CD4-positive, alpha-beta memory T cell (primary cell): ENCODE results near the gene PREX1. TPM values are rescaled to one million over a fixed set of nuclear protein-coding genes. Genes with fewer than 3 reads are reported as not detected.

ENCODE experiments used
- CTCF ChIA-PET: fragments of 350-600 bp; sonication (Branson Sonifier 250); formaldehyde crosslinking; loops from one replicate; lab custom pipeline; 2021; ENCODE audit warnings: inconsistent platforms; ENCODE audit not compliant: partially characterized antibody; lab: Charles Lee
- POLR2A ChIA-PET: fragments of 350-600 bp; sonication (Branson Sonifier 250); formaldehyde crosslinking; loops from one replicate; lab custom pipeline; 2021; ENCODE audit not compliant: partially characterized antibody; lab: Charles Lee
- DNase-seq, 5 donors: peaks; one replicate each; pipeline versions ENCODE4 v3.0.0 to v3.0.0-alpha.2; 2020 to 2022; ENCODE audit warnings: mixed read lengths in 1 of 5
- H3K27ac ChIP-seq: one replicate; pipeline ENCODE4 v1.7.0; 2013; ENCODE audit warnings: low read depth, low read length
- H3K27me3 ChIP-seq: 2 replicates; pipeline ENCODE4 v1.7.0; 2013; ENCODE audit warnings: mild to moderate bottlenecking, low read length, moderate library complexity; ENCODE audit not compliant: insufficient read depth
- H3K36me3 ChIP-seq: 2 replicates; pipeline ENCODE4 v1.7.0; 2013; ENCODE audit warnings: mild to moderate bottlenecking, low read length, moderate library complexity; ENCODE audit not compliant: insufficient read depth
- H3K4me1 ChIP-seq: 2 replicates; pipeline ENCODE4 v1.7.0; 2013; ENCODE audit warnings: mild to moderate bottlenecking, low read length, moderate library complexity; ENCODE audit not compliant: insufficient read depth
- H3K4me3 ChIP-seq, 2 donors: one replicate each; pipeline ENCODE4 v1.7.0; 2013; ENCODE audit warnings: low read length in 2 of 2, mild to moderate bottlenecking in 1 of 2
- H3K9me3 ChIP-seq, 2 donors: one replicate each; pipeline ENCODE4 v1.7.0; 2013; ENCODE audit warnings: low read length in 2 of 2, control low read depth in 1 of 2; ENCODE audit not compliant: control insufficient read depth in 1 of 2
- H3K27ac Mint-ChIP-seq, 7 donors: one replicate each; pipeline ENCODE4 v1.8.0; 2020 to 2021; ENCODE audit warnings: mixed read lengths in 7 of 7, mild to moderate bottlenecking in 6 of 7, inconsistent platforms in 3 of 7, moderate library complexity in 3 of 7
- H3K27me3 Mint-ChIP-seq, 2 donors: one replicate each; pipeline ENCODE4 v1.8.0; 2020 to 2021; ENCODE audit warnings: mixed read lengths in 2 of 2
- H3K36me3 Mint-ChIP-seq, 2 donors: one replicate each; pipeline ENCODE4 v1.8.0; 2020 to 2021; ENCODE audit warnings: mixed read lengths in 2 of 2, inconsistent platforms in 1 of 2, mild to moderate bottlenecking in 1 of 2
- H3K4me1 Mint-ChIP-seq, 4 donors: one replicate each; pipeline ENCODE4 v1.8.0; 2020 to 2021; ENCODE audit warnings: mixed read lengths in 4 of 4, mild to moderate bottlenecking in 1 of 4
- H3K4me3 Mint-ChIP-seq, 8 donors: one replicate each; pipeline ENCODE4 v1.8.0; 2020 to 2021; ENCODE audit warnings: mixed read lengths in 8 of 8, mild to moderate bottlenecking in 7 of 8, moderate library complexity in 6 of 8, inconsistent platforms in 3 of 8
- H3K9me3 Mint-ChIP-seq, 8 donors: one replicate each; pipeline ENCODE4 v1.8.0; 2020 to 2021; ENCODE audit warnings: mixed read lengths in 8 of 8, mild to moderate bottlenecking in 5 of 8, inconsistent platforms in 3 of 8, moderate library complexity in 1 of 8
- intact Hi-C: fragments of 100-400 bp; cut with micrococcal nuclease; formaldehyde crosslinking; loops from one replicate; pipeline ENCODE4 v1.15.1; 2023
- polyA plus RNA-seq, 2 donors: library from polyadenylated mRNA; unstranded; fragments of 300-500 nt; fragmentation: Illumina TruSeq; gene quantifications; one replicate each; pipeline ENCODE4 v1.2.3, GENCODE V29; 2021
- total RNA-seq, 2 experiments: library from RNA; stranded (reverse); gene quantifications; one replicate each; pipeline ENCODE4 v1.2.3, GENCODE V29; 2021

Gene PREX1
- total and polyA plus RNA-seq, 4 experiments from 2014 or later: 10.6 to 165 (median 122) TPM

GRCh38 chr20:48635791-48636267, 192.0 kb downstream of the PREX1 start:
- Histone ChIP-seq H3K4me1 (no peaks in the 10 kb centered on the region), H3K9me3 (no peaks in the 10 kb centered on the region), H3K36me3 (peaks cover 78% of the 10 kb centered on the region), H3K4me3 (no peak overlapping the region), H3K27ac (no peak overlapping the region), H3K27me3 (no peaks in the 10 kb centered on the region)
- peaks cover 0 to 9% (median 3%) of the 10 kb centered on the region in 4 donors for H3K4me1 Mint-ChIP-seq
- peak overlapping the region in 1 of 8 donors; percentile 12 for H3K4me3 Mint-ChIP-seq
- H3K36me3 Mint-ChIP-seq: peaks cover 62 to 71% of the 10 kb centered on the region in 2 donors
- H3K27ac Mint-ChIP-seq: peak overlapping the region; percentile 52 to 89 (median 66)
- intact Hi-C loops: loop anchor here (1.0 kb wide), 1 partner anchor 269 kb away; no protein-coding TSS in a partner anchor
- CTCF ChIA-PET: interaction anchor here (0.6 to 3.2 kb wide), 13 partner anchors 8 to 273 kb away, joined by 3 to 34 read pairs (median 4); no protein-coding TSS in a partner anchor
- peaks cover 0 to 3% (median 0%) of the 10 kb centered on the region in 8 donors for H3K9me3 Mint-ChIP-seq
- H3K27me3 Mint-ChIP-seq: no peaks in the 10 kb centered on the region
- POLR2A ChIA-PET: interaction anchor here (1.2 kb wide), 1 partner anchor 269 kb away, joined by 3 read pairs; no protein-coding TSS in a partner anchor
- DNase-seq: peak in 4 of 5 donors; percentile 58 to 66 (median 60)

- Mint-ChIP-seq H3K4me1 (peaks cover 0 to 9% (median 3%) of the 10 kb centered on the region in 4 donors), H3K36me3 (peaks cover 57 to 67% of the 10 kb centered on the region in 2 donors), H3K27ac (peak overlapping the region; percentile 52 to 89 (median 62)), H3K9me3 (peaks cover 0 to 2% (median 0%) of the 10 kb centered on the region in 8 donors), H3K4me3 (peak overlapping the region in 1 of 8 donors; percentile 57), H3K27me3 (no peaks in the 10 kb centered on the region)
- Histone ChIP-seq H3K27ac (no peak overlapping the region), H3K4me3 (no peak overlapping the region), H3K9me3 (no peaks in the 10 kb centered on the region), H3K36me3 (peaks cover 80% of the 10 kb centered on the region), H3K27me3 (no peaks in the 10 kb centered on the region), H3K4me1 (no peaks in the 10 kb centered on the region)
- ChIA-PET POLR2A (interaction anchor here (1.2 kb wide), 1 partner anchor 270 kb away, joined by 3 read pairs; no protein-coding TSS in a partner anchor), CTCF (interaction anchor here (0.6 to 3.2 kb wide), 12 partner anchors 8 to 274 kb away, joined by 3 to 34 read pairs (median 4); no protein-coding TSS in a partner anchor)
- intact Hi-C loops: no loop called here
- DNase-seq: no peak
Measured at GRCh38 chr20:48635361-48635760, 192.4 kb downstream of the PREX1 start.

- Histone ChIP-seq H3K27ac (no peak overlapping the region), H3K4me1 (no peaks in the 10 kb centered on the region), H3K36me3 (peaks cover 80% of the 10 kb centered on the region), H3K27me3 (no peaks in the 10 kb centered on the region), H3K9me3 (no peaks in the 10 kb centered on the region), H3K4me3 (no peak overlapping the region)
- no peaks in the 10 kb centered on the region for H3K27me3 Mint-ChIP-seq
- no peak overlapping the region for H3K4me3 Mint-ChIP-seq
- CTCF ChIA-PET: interaction anchor here (0.9 to 3.2 kb wide), 7 partner anchors 7 to 275 kb away, joined by 3 to 34 read pairs (median 6); no protein-coding TSS in a partner anchor
- intact Hi-C loops: no loop called here
- POLR2A ChIA-PET: no interaction called here
- H3K9me3 Mint-ChIP-seq: peaks cover 0 to 2% (median 0%) of the 10 kb centered on the region in 8 donors
- peaks cover 0 to 9% (median 2%) of the 10 kb centered on the region in 4 donors for H3K4me1 Mint-ChIP-seq
- peaks cover 53 to 68% of the 10 kb centered on the region in 2 donors for H3K36me3 Mint-ChIP-seq
- DNase-seq: no peak
- H3K27ac Mint-ChIP-seq: peak overlapping the region in 2 of 7 donors; percentile 28 to 79
Measured at GRCh38 chr20:48634641-48635040, 193.2 kb downstream of the PREX1 start.

- H3K4me1 ChIP-seq: no peaks in the 10 kb centered on the region
- intact Hi-C loops: no loop called here
- Mint-ChIP-seq H3K9me3 (peaks cover 0 to 2% (median 0%) of the 10 kb centered on the region in 8 donors), H3K4me1 (peaks cover 0 to 9% (median 2%) of the 10 kb centered on the region in 4 donors), H3K36me3 (peaks cover 47 to 68% of the 10 kb centered on the region in 2 donors), H3K27ac (peak overlapping the region in 3 of 7 donors; percentile 65 to 72 (median 72)), H3K4me3 (peak overlapping the region in 2 of 8 donors; percentile 19 to 67), H3K27me3 (no peaks in the 10 kb centered on the region)
- no peaks in the 10 kb centered on the region for H3K9me3 ChIP-seq
- DNase-seq: no peak
- POLR2A ChIA-PET: no interaction called here
- no peak overlapping the region for H3K27ac ChIP-seq
- CTCF ChIA-PET: interaction anchor here (1.2 to 3.2 kb wide), 2 partner anchors 271 to 272 kb away, joined by 4 to 34 read pairs; no protein-coding TSS in a partner anchor
- H3K36me3 ChIP-seq: peaks cover 80% of the 10 kb centered on the region
- no peak overlapping the region for H3K4me3 ChIP-seq
- H3K27me3 ChIP-seq: no peaks in the 10 kb centered on the region
Measured at GRCh38 chr20:48633620-48634257, 194.1 kb downstream of the PREX1 start.

DNA sequence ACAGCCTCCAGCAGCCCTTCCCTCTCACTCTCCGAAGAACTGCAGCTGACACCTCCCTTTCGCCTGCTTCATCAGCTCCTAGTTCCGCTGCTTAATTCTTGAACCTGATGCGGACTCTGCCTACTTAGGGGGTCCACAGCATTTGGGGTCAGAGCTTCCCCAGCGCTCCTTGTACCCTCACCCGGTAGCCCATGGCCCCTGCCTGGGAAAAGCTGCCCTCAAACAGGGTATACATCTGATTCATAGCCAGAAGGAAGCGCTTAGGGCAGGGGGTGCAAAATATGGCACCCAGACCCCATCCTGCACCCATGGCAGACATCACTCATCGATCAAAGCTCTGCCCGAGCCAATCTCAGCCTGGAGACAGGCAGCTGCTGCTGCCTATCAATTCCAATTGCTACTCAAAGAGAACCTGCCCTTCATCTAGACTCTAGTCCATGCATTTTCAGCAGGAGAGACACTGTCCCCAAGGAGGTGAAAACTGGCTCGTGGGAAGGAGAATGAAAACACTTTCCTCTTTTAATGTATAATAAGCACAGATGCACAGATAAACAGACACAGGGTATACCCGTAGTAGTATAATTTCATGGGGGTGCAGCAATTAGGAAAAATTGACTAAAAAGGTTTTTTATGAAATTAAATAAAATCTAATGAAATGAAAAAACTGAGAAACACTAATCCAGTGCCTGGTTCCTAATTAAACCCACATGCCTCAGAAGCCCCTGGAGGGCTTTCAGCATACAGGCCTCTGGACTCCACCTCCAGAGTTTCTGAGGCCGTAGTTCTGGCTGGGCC, 194.8 kb downstream of the PREX1 start:
- peaks cover 0 to 2% (median 0%) of the 10 kb centered on the region in 8 donors for H3K9me3 Mint-ChIP-seq
- intact Hi-C loops: no loop called here
- POLR2A ChIA-PET: no interaction called here
- H3K4me1 Mint-ChIP-seq: peaks cover 0 to 7% (median under 1%) of the 10 kb centered on the region in 4 donors
- peaks cover 80% of the 10 kb centered on the region for H3K36me3 ChIP-seq
- peaks cover 40 to 68% of the 10 kb centered on the region in 2 donors for H3K36me3 Mint-ChIP-seq
- H3K27me3 Mint-ChIP-seq: no peaks in the 10 kb centered on the region
- DNase-seq: no peak
- peak overlapping the region in 6 of 7 donors; percentile 52 to 87 (median 71) for H3K27ac Mint-ChIP-seq
- no peak overlapping the region for H3K27ac ChIP-seq
- CTCF ChIA-PET: interaction anchor here (1.2 to 1.6 kb wide), 2 partner anchors 12 to 272 kb away, joined by 4 to 7 read pairs; no protein-coding TSS in a partner anchor
- H3K4me1 ChIP-seq: no peaks in the 10 kb centered on the region
- H3K27me3 ChIP-seq: no peaks in the 10 kb centered on the region
- no peaks in the 10 kb centered on the region for H3K9me3 ChIP-seq
- H3K4me3 ChIP-seq: no peak overlapping the region
- no peak overlapping the region for H3K4me3 Mint-ChIP-seq

DNA sequence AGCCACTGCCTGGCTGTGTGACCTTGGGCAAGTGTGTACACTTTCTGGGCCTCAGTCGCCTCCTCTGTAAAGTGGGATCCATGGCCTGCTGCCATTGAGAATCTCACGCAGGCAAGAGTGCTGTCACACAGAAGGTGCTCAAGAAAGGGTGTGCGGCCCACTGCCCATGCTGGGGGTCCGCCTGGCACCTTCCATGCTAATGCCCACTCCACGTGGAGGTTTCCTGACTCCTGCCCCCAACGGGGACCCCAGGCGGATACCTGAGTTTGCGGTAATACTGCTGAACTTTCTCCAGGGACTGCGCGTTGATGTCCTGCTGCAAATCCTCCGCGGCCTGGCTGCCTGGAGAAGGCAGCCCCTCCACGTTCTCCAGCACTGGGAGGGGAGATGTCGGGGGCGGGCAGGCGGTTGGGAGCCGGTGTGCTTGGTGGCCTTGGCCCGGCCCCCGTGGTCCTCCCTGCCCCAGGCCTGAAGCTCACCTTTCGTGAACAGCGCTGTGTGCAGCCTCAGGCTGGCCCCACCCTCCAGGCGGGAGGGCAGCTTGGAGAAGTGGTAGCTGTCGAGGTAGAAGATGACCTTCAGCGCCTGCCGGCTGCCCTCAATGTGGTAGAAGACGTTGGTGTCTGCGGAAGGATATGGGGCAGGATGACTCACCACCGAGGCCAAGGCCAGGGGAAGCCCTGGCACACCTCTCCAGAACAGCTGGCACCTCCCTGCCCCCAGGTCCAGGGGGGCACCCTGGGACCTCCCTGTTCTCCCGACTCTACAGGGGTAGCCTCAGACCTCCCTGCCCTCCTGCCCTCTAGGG, 195.6 kb downstream of the PREX1 start:
- H3K27ac Mint-ChIP-seq: peak overlapping the region in 2 of 7 donors; percentile 18 to 78
- CTCF ChIA-PET: interaction anchor here (1.2 to 1.6 kb wide), 2 partner anchors 12 to 273 kb away, joined by 4 to 7 read pairs; no protein-coding TSS in a partner anchor

More for the DNA sequence above, 195.6 kb downstream of the PREX1 start:
- Mint-ChIP-seq H3K27me3 (no peaks in the 10 kb centered on the region), H3K36me3 (peaks cover 37 to 68% of the 10 kb centered on the region in 2 donors), H3K9me3 (peaks cover 0 to 1% (median 0%) of the 10 kb centered on the region in 8 donors), H3K4me1 (peaks cover 0 to 5% (median under 1%) of the 10 kb centered on the region in 4 donors), H3K4me3 (no peak overlapping the region)
- POLR2A ChIA-PET: no interaction called here
- Histone ChIP-seq H3K4me3 (no peak overlapping the region), H3K27ac (no peak overlapping the region), H3K4me1 (no peaks in the 10 kb centered on the region), H3K36me3 (peaks cover 83% of the 10 kb centered on the region), H3K9me3 (no peaks in the 10 kb centered on the region), H3K27me3 (no peaks in the 10 kb centered on the region)
- intact Hi-C loops: no loop called here
- no peak for DNase-seq
